ENCODE data around the gene NOTCH4.

DNA sequence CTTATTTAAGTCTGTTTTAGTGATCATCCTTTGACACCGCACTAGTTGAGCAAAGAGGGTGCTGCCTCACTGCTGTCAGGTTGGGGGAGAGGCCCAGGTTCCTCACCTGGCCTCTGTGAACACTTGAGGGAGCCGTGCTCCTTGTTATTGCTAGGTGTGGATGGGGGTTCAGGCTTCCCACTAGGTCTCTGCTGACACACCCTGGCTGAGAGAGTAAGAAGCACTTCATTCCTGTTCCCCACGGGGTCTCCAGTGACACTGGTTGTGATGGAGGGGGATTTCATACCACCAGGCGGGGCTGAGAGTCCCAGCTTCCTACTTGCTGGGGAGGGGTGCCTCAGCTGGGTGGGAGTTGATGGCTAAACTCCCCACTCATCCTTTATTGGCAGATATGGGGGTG lies 11.1 kb upstream of the NOTCH4 start:
- TF ChIP-seq, protein P1, sequence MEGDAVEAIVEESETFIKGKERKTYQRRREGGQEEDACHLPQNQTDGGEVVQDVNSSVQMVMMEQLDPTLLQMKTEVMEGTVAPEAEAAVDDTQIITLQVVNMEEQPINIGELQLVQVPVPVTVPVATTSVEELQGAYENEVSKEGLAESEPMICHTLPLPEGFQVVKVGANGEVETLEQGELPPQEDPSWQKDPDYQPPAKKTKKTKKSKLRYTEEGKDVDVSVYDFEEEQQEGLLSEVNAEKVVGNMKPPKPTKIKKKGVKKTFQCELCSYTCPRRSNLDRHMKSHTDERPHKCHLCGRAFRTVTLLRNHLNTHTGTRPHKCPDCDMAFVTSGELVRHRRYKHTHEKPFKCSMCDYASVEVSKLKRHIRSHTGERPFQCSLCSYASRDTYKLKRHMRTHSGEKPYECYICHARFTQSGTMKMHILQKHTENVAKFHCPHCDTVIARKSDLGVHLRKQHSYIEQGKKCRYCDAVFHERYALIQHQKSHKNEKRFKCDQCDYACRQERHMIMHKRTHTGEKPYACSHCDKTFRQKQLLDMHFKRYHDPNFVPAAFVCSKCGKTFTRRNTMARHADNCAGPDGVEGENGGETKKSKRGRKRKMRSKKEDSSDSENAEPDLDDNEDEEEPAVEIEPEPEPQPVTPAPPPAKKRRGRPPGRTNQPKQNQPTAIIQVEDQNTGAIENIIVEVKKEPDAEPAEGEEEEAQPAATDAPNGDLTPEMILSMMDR (tag by site-specific recombination; IDR thresholded peaks at IDR 0.05), result no peak
- TF ChIP-seq PRDM1 (tag by site-specific recombination; IDR thresholded peaks at IDR 0.05) (no peak), ZNF416 (tag by site-specific recombination; IDR thresholded peaks at IDR 0.05) (no peak)
- TF ChIP-seq, protein P2, sequence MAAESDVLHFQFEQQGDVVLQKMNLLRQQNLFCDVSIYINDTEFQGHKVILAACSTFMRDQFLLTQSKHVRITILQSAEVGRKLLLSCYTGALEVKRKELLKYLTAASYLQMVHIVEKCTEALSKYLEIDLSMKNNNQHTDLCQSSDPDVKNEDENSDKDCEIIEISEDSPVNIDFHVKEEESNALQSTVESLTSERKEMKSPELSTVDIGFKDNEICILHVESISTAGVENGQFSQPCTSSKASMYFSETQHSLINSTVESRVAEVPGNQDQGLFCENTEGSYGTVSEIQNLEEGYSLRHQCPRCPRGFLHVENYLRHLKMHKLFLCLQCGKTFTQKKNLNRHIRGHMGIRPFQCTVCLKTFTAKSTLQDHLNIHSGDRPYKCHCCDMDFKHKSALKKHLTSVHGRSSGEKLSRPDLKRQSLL (tag by site-specific recombination; IDR thresholded peaks at IDR 0.05), result no peak

Data from HEK293 (cell line).